Activated B cell treated with CpG ODN at 0.5 μM for 24 hours (primary cell): ENCODE measurements around the gene CELSR1. TPM values are rescaled to one million over a fixed set of nuclear protein-coding genes. Genes with fewer than 3 reads are reported as not detected.

Source experiments
- ATAC-seq: fragments of 200-7000 bp; cut with Tn5 transposase; one replicate; pipeline ENCODE4 v1.10.0; 2021; ENCODE audit warnings: low read depth, mild to moderate bottlenecking, moderate library complexity
- CTCF ChIA-PET: fragments of 350-600 bp; sonication (Branson Sonifier 250); formaldehyde crosslinking; loops from one replicate; lab custom pipeline; 2021; ENCODE audit warnings: antibody characterized with exemption; lab: Charles Lee
- POLR2A ChIA-PET: fragments of 350-600 bp; sonication (Branson Sonifier 250); formaldehyde crosslinking; loops from one replicate; lab custom pipeline; 2021; ENCODE audit warnings: antibody characterized with exemption; lab: Charles Lee
- DNase-seq: peaks from one replicate; pipeline ENCODE4 v3.0.0; 2022
- H3K27ac Mint-ChIP-seq: one replicate; pipeline ENCODE4 v1.8.0; 2020; ENCODE audit warnings: mixed read lengths
- H3K27me3 Mint-ChIP-seq: one replicate; pipeline ENCODE4 v1.8.0; 2021; ENCODE audit warnings: mixed read lengths
- H3K36me3 Mint-ChIP-seq: one replicate; pipeline ENCODE4 v1.8.0; 2021; ENCODE audit warnings: low read depth, mixed read lengths
- H3K4me1 Mint-ChIP-seq: one replicate; pipeline ENCODE4 v1.8.0; 2021; ENCODE audit warnings: mixed read lengths
- H3K4me3 Mint-ChIP-seq: one replicate; pipeline ENCODE4 v1.8.0; 2020; ENCODE audit warnings: mild to moderate bottlenecking, mixed read lengths
- H3K9me3 Mint-ChIP-seq: one replicate; pipeline ENCODE4 v1.8.0; 2020; ENCODE audit warnings: mixed read lengths
- CTCF ChIP-seq: fragments of 200-600 bp; IDR thresholded peaks from one replicate; pipeline ENCODE4 v1.8.0; 2022; ENCODE audit warnings: antibody characterized with exemption, mild to moderate bottlenecking
- intact Hi-C: fragments of 100-400 bp; cut with micrococcal nuclease; formaldehyde crosslinking; loops from one replicate; pipeline ENCODE4 v1.15.1; 2024
- total RNA-seq: library from RNA; stranded (reverse); gene quantifications from 2 replicates; pipeline ENCODE4 v1.2.3, GENCODE V29; 2022

CELSR1 gene
- total RNA-seq, 1 donor from 2014 or later, result 12.3 TPM

- Mint-ChIP-seq H3K27me3 (peaks cover 36% of the 10 kb centered on the region), H3K27ac (no peak overlapping the region), H3K9me3 (no peaks in the 10 kb centered on the region), H3K36me3 (no peaks in the 10 kb centered on the region), H3K4me3 (no peak overlapping the region), H3K4me1 (peaks cover 8% of the 10 kb centered on the region)
- intact Hi-C loops, result no loop called here
- ATAC-seq (peak; percentile 30), DNase-seq (no peak)
- TF ChIP-seq CTCF, result no peak
- CTCF ChIA-PET, result interaction anchor here (4.5 kb wide), 1 partner anchor 169 kb away, joined by 18 read pairs; no protein-coding TSS in a partner anchor
- POLR2A ChIA-PET, result no interaction called here
These were observed 739 bp downstream of the CELSR1 start for GRCh38 chr22:46536537-46537224.

GRCh38 chr22:46535876-46536536 lies 1.4 kb downstream of the CELSR1 start:
- H3K4me1 Mint-ChIP-seq, result peaks cover 8% of the 10 kb centered on the region
- H3K27ac Mint-ChIP-seq, result no peak overlapping the region
- no peak for TF ChIP-seq CTCF
- POLR2A ChIA-PET, result no interaction called here
- H3K36me3 Mint-ChIP-seq, result no peaks in the 10 kb centered on the region
- peaks cover 36% of the 10 kb centered on the region for H3K27me3 Mint-ChIP-seq
- H3K4me3 Mint-ChIP-seq, result peak overlapping the region; percentile 44
- ATAC-seq (no peak), DNase-seq (no peak)
- no peaks in the 10 kb centered on the region for H3K9me3 Mint-ChIP-seq
- intact Hi-C loops, result no loop called here
- CTCF ChIA-PET, result interaction anchor here (4.5 kb wide), 1 partner anchor 168 kb away, joined by 18 read pairs; no protein-coding TSS in a partner anchor

- ATAC-seq, result no peak
- Mint-ChIP-seq H3K4me1 (peaks cover 8% of the 10 kb centered on the region), H3K36me3 (no peaks in the 10 kb centered on the region), H3K27ac (no peak overlapping the region), H3K9me3 (no peaks in the 10 kb centered on the region), H3K4me3 (no peak overlapping the region), H3K27me3 (peaks cover 31% of the 10 kb centered on the region)
- TF ChIP-seq CTCF, result no peak
- POLR2A ChIA-PET, result no interaction called here
- intact Hi-C loops, result no loop called here
- CTCF ChIA-PET, result interaction anchor here (4.5 kb wide), 1 partner anchor 167 kb away, joined by 18 read pairs; no protein-coding TSS in a partner anchor
- no peak for DNase-seq
These were observed 2.4 kb downstream of the CELSR1 start for GRCh38 chr22:46534901-46535630.

- H3K9me3 Mint-ChIP-seq, result no peaks in the 10 kb centered on the region
- no peak for TF ChIP-seq CTCF
- no peak for DNase-seq
- peaks cover 27% of the 10 kb centered on the region for H3K27me3 Mint-ChIP-seq
- POLR2A ChIA-PET, result no interaction called here
- no peak overlapping the region for H3K4me3 Mint-ChIP-seq
- H3K27ac Mint-ChIP-seq, result no peak overlapping the region
- no peaks in the 10 kb centered on the region for H3K36me3 Mint-ChIP-seq
- ATAC-seq, result no peak
- intact Hi-C loops, result no loop called here
- peaks cover 8% of the 10 kb centered on the region for H3K4me1 Mint-ChIP-seq
- CTCF ChIA-PET, result interaction anchor here (4.5 kb wide), 1 partner anchor 167 kb away, joined by 18 read pairs; no protein-coding TSS in a partner anchor
These were observed 3.1 kb downstream of the CELSR1 start for GRCh38 chr22:46534177-46534776.
